HepG2 (cell line): Measurements from ENCODE around the gene NUP93. TPM values are rescaled to one million over a fixed set of nuclear protein-coding genes. Genes with fewer than 3 reads are reported as not detected.

Experiments
- ATM ChIP-seq: fragments of 450-650 bp; IDR thresholded peaks from 2 replicates; pipeline ENCODE4 v1.7.1; 2017; ENCODE audit warnings: mild to moderate bottlenecking, borderline replicate concordance
- HNRNPH1 ChIP-seq: fragments of 200-400 bp; formaldehyde crosslinking; optimal IDR thresholded peaks from 2 replicates; pipeline ENCODE3; 2017; ENCODE audit warnings: mild to moderate bottlenecking, low read depth, low read length
- MAX ChIP-seq: IDR thresholded peaks from 2 replicates; pipeline ENCODE4 v1.6.1; 2012; ENCODE audit warnings: inconsistent platforms
- STAG1 ChIP-seq: sonication (generic); formaldehyde crosslinking; IDR thresholded peaks from 2 replicates; pipeline ENCODE4 v1.4.0; 2020; ENCODE audit warnings: missing genetic modification reagents
- USF2 ChIP-seq, 2 experiments: sonication (generic) in 1 of 2; formaldehyde crosslinking in 1 of 2; IDR thresholded peaks; 2 replicates each; pipeline versions ENCODE4 v1.5.1 to v1.6.1; 2011 to 2020; ENCODE audit warnings: borderline replicate concordance in 1 of 2, low read depth in 1 of 2, low read length in 1 of 2, mild to moderate bottlenecking in 1 of 2, missing genetic modification reagents in 1 of 2, moderate library complexity in 1 of 2
- ZFP1 ChIP-seq: IDR thresholded peaks from 2 replicates; pipeline ENCODE4 v1.6.1; 2016
- ZFP41 ChIP-seq: sonication (generic); formaldehyde crosslinking; IDR thresholded peaks from 2 replicates; pipeline ENCODE4 v1.4.0; 2020; ENCODE audit warnings: mild to moderate bottlenecking, missing genetic modification reagents, borderline replicate concordance
- ZNF18 ChIP-seq: sonication (generic); formaldehyde crosslinking; IDR thresholded peaks from 2 replicates; pipeline ENCODE4 v1.8.0; 2022; ENCODE audit warnings: mild to moderate bottlenecking, missing genetic modification reagents; ENCODE audit not compliant: insufficient replicate concordance
- ZNF331 ChIP-seq: sonication (generic); formaldehyde crosslinking; IDR thresholded peaks from 2 replicates; pipeline ENCODE4 v1.4.0; 2020; ENCODE audit warnings: missing genetic modification reagents
- polyA plus RNA-seq, 8 experiments: library from polyadenylated mRNA; depleted of rRNA in 3 of 8; stranded (reverse) in 7 of 8; unstranded in 1 of 8; fragments of >200 nt; fragmentation: Illumina TruSeq in 4 of 8; extraction: Trizol in 4 of 8; gene quantifications; 2 replicates each; pipeline versions ENCODE4 v1.2.1 to v1.2.3, GENCODE V29; 2011 to 2016; ENCODE audit warnings: low read depth in 4 of 8, missing spikeins in 1 of 8, mixed read lengths in 1 of 8; ENCODE audit not compliant: insufficient read depth in 1 of 8
- total RNA-seq, 5 experiments: library from RNA; depleted of rRNA; stranded (reverse); fragments of >200 nt; fragmentation: Illumina TruSeq; extraction: Trizol; gene quantifications; 2 replicates each; pipeline ENCODE4 v1.2.3, GENCODE V29; 2016; ENCODE audit warnings: low read depth in 1 of 5
- TF ChIP-seq, protein P1 (sequence below): sonication (generic); formaldehyde crosslinking; IDR thresholded peaks from one replicate; pipeline ENCODE4 v1.5.1; 2020; ENCODE audit warnings: mild to moderate bottlenecking, missing genetic modification reagents; ENCODE audit errors: not compliant biosample characterization

NUP93 gene
- total and polyA plus RNA-seq, 2 of the 13 experiments (the other 11 are each of a cell fraction or from before 2014, with no cell fraction given): 58.5 to 140 TPM

DNA sequence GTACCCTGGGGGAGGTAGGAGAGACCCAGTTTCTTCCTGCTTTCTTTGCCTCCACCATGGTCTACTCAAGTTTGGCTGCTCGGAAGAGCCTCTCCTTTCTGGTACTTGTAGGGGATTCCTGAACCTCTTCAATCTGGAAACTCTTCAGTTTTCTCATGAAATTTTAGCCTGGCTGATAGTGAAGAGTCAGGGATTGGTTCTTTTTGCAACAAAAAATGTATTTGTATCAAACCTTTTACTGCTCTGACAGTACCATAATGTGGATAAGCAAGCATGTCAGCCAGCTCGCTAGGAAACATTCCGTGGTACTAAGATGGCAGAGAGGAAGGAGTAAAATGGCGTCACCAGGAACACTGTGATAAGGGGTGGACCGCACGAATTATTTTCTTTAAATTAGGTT is 55.4 kb downstream of the NUP93 start (continued):
- no peak for TF ChIP-seq ATM
- TF ChIP-seq ZNF18 (CRISPR knock-in tag): no peak
- no peak for TF ChIP-seq ZFP1 (CRISPR knock-in tag)
- no peak for TF ChIP-seq ZNF331 (CRISPR knock-in tag)
- no peak for TF ChIP-seq STAG1 (CRISPR knock-in tag)
- TF ChIP-seq USF2 (IDR thresholded peaks at IDR 0.05; ENCODE audit: low read depth, low read length): no peak
- no peak for TF ChIP-seq USF2 (CRISPR knock-in tag; IDR thresholded peaks at IDR 0.05; ENCODE audit: borderline replicate concordance)
- TF ChIP-seq, protein P1, sequence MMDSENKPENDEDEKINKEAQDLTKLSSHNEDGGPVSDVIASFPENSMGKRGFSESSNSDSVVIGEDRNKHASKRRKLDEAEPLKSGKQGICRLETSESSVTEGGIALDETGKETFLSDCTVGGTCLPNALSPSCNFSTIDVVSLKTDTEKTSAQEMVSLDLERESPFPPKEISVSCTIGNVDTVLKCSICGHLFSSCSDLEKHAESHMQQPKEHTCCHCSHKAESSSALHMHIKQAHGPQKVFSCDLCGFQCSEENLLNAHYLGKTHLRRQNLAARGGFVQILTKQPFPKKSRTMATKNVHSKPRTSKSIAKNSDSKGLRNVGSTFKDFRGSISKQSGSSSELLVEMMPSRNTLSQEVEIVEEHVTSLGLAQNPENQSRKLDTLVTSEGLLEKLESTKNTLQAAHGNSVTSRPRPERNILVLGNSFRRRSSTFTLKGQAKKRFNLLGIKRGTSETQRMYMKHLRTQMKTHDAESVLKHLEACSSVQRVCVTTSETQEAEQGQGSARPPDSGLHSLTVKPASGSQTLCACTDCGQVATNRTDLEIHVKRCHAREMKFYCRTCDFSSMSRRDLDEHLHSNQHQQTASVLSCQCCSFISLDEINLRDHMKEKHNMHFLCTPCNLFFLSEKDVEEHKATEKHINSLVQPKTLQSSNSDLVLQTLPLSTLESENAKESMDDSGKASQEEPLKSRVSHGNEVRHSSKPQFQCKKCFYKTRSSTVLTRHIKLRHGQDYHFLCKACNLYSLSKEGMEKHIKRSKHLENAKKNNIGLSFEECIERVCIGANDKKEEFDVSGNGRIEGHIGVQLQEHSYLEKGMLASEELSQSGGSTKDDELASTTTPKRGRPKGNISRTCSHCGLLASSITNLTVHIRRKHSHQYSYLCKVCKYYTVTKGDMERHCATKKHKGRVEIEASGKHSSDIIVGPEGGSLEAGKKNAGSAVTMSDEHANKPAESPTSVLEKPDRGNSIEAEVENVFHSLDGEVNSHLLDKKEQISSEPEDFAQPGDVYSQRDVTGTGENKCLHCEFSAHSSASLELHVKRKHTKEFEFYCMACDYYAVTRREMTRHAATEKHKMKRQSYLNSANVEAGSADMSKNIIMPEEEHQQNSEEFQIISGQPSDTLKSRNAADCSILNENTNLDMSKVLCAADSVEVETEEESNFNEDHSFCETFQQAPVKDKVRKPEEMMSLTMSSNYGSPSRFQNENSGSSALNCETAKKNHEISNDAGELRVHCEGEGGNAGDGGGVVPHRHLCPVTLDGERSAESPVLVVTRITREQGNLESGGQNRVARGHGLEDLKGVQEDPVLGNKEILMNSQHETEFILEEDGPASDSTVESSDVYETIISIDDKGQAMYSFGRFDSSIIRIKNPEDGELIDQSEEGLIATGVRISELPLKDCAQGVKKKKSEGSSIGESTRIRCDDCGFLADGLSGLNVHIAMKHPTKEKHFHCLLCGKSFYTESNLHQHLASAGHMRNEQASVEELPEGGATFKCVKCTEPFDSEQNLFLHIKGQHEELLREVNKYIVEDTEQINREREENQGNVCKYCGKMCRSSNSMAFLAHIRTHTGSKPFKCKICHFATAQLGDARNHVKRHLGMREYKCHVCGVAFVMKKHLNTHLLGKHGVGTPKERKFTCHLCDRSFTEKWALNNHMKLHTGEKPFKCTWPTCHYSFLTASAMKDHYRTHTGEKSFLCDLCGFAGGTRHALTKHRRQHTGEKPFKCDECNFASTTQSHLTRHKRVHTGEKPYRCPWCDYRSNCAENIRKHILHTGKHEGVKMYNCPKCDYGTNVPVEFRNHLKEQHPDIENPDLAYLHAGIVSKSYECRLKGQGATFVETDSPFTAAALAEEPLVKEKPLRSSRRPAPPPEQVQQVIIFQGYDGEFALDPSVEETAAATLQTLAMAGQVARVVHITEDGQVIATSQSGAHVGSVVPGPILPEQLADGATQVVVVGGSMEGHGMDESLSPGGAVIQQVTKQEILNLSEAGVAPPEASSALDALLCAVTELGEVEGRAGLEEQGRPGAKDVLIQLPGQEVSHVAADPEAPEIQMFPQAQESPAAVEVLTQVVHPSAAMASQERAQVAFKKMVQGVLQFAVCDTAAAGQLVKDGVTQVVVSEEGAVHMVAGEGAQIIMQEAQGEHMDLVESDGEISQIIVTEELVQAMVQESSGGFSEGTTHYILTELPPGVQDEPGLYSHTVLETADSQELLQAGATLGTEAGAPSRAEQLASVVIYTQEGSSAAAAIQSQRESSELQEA (CRISPR knock-in tag): no peak
- TF ChIP-seq ZFP41 (CRISPR knock-in tag): no peak
- TF ChIP-seq HNRNPH1: no peak
- no peak for TF ChIP-seq MAX
